ENCODE measurements around the gene NOC3L.

NOC3L gene

DNA sequence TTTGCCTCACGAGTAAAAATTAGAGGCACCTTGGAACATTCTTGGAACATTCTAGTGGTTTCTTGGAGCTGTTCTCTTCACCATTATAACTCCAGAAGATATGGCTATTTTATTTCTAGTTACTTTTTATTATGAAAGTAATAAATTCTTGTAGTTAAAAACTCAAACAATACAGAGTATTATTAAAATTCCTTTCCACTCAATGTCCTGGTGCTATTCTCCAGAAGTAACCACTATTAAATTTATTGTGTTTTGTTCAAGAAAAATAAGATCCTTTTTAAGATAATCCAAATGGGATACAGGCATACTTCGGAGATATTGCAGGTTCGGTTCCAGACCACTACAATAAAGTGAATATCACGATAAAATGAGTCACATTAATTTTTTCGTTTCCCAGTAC is 68.6 kb downstream of the NOC3L start:
- DNase-seq = no peak

DNA sequence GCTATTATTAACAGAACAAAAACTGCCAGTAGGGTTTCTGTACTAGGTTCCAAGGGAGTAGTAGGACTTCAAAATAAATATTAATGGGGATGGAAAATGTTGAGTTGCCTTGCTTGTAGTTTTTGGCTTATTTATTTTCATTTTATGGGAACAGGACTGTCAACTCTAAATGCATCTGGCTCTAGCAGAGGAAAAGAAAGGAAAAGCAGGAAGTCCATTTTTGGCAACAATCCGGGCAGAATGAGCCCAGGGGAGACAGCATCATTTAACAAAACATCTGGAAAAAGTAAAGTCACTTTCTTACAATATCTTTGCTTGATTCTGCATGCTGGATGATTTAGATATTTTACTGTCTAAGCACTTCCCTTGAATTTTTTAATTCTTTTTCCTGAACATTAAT is 69.4 kb downstream of the NOC3L start:
- no peak for DNase-seq

DNA sequence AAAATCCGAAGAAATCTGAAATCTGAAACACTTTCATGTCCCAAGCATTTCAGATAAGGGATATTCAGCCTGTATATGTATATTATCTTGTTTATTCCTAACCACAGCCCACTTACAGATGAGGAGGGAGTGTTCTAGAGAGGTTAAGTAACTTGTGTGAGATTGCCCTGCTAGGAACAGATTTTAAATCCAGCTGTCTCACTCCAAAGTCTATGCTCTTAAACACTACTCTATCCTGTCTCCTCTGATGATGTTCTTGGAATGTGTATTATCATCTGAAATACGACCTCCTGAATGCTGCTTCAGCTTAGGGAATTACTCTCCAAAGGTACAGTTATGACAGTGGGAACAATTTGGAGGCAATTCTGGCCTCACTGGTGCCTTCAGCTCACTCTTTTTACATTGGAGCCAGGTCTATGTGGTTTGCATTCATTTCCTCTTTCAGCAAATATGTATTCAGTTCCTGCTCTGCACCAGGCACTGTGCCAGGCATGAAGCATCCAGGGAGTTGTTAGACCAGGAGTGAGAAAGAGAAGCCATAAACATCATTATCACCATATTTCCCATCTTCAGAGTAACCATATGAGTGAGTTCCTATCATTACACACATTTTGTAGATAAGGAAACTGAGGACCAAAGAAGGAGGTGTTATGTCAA is 70.2 kb downstream of the NOC3L start:
- no peak for DNase-seq

GRCh38 chr10:94288361-94289101 is 74.2 kb downstream of the NOC3L start:
- DNase-seq = no peak

DNA sequence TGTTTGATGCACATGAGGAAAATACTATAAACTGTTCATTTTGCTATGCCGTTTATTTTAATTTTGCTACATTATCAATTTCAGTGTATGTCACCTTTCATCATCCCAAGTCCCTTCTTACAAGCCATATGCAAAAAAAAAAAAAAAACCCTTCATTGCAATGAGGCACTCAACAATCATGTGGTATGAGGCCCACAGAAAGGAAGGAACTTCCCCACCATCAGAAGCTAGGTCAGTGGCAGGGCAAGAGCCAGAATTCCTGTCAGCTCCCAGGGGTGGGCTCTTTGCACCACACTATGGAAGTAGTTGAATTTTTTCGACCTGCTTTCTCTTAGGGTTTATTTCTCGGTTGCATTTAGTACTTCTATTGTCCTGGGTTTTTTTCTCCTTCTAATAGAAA is 75.4 kb downstream of the NOC3L start:
- no peak for DNase-seq

DNA sequence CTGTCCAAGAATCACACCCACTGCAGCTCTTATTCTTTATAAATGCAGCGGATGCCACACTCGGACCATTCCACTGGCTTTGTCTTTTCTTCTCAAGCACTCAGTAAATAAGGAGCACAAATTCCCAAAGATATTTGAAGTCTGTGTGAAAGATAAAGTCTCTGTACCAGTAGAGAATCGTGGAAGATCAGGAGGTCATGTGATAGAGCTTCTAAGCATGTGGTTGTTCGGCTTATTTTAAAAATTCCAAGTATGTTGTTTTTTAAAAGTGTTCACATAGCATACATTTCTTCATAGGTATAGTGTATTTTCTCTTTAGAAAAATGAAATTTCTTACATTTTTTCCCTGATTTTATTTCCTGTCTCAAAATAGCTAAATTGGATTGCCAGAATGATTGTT is 75.8 kb downstream of the NOC3L start:
- no peak for DNase-seq

GRCh38 chr10:94285271-94285670 is 77.5 kb downstream of the NOC3L start:
- no peak for DNase-seq

Data from NK-92 treated with Interleukin-12 subunit alpha and Interleukin-12 subunit beta, amount 100 ng/mL, for 24 hours (cell line).